ENCODE results near the gene OR2A5.

GRCh38 chr7:144050093-144050492, 1.3 kb downstream of the OR2A5 start:
- TF ChIP-seq CTCF (IDR thresholded peaks at IDR 0.05) (no peak), POLR2A (IDR thresholded peaks at IDR 0.05) (no peak)
